ENCODE results near the gene ZSWIM5.
"Not testable (repeated sequence)": the region's sequence is repeated elsewhere in the genome, so short reads cannot be mapped to it uniquely, and the experiment has no call there.

Gene ZSWIM5

GRCh38 chr1:45014321-45015028, 191.9 kb downstream of the ZSWIM5 start:
- DNase-seq = peak; percentile 70
- in situ Hi-C loops (cut with HindIII; ENCODE audit: low pct_ligation_motif_present, low pct_unique_long_range_greater_than_20kb, low sequenced_read_pairs) = no loop called here

DNA sequence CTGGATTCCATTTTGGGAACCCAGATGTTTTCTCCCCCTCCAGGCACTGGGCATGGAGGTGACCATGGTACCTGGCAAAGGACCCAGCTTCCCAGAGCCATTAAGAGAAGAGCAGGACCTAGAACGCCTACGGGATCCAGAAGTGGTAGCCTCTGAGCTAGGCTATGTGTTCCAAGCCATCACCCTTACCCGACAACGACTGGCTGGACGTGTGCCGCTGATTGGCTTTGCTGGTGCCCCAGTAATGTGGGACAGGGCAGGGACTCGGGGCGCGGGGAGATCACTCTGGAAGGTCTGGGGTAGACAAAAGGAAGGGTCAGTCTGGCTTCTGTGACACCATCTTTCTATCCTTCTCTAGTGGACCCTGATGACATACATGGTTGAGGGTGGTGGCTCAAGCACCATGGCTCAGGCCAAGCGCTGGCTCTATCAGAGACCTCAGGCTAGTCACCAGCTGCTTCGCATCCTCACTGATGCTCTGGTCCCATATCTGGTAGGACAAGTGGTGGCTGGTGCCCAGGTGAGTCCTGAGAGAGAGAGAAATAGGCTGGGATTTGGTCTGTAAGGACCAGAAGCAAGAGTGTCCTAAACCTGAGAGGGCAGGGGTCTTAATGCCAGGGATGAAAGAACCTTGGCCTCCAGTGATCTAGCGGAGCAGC, 192.7 kb downstream of the ZSWIM5 start:
- in situ Hi-C loops (cut with HindIII; ENCODE audit: low pct_ligation_motif_present, low pct_unique_long_range_greater_than_20kb, low sequenced_read_pairs) = no loop called here
- no peak for DNase-seq

GRCh38 chr1:45012639-45013278, 193.6 kb downstream of the ZSWIM5 start:
- peak; percentile 56 for DNase-seq
- in situ Hi-C loops (cut with HindIII; ENCODE audit: low pct_ligation_motif_present, low pct_unique_long_range_greater_than_20kb, low sequenced_read_pairs) = no loop called here

DNA sequence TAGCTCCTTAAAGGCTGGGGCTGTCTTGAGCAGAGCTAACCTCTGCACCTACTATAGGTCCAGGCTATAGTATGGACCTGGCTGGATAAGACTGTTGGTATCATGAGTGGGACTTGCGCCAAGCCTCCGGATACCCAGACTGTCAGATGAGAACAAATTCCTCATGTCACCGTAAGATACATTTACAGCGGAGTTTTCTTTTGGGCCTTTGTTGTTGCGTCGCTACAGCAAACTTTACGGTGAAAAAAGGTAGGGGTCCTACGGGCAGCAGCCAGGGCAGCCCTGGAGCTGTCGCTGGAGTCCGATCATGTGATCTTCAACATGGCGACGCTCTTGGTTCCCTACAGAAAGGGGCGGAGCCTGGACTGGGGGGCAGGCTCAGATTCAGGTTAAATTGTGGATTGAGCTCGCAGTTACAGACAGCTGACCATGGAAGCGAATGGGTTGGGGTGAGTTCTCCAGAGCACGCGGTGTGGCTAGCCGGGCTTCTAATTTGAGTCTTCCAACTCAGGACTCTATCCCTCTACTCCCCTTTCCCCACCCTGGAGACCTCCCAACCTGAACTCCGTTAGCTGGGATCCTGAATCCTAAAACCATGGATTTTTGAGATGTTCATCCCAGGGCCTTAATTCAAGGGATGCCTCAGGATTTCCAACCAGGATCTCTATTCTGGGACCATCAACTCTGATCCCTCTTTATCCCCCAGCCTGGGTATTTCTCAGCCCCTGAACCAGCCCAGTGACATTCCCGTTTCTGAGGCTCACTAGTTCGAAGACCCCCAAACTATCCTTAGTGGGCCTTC, 194.4 kb downstream of the ZSWIM5 start, which contains the start of gene UROD:
TSS of gene UROD (plus strand) at position 418 of the 802 bp plus-strand sequence. CDS start at position 430, 12 bp downstream.
- peak; percentile 94 for DNase-seq
- in situ Hi-C loops (cut with HindIII; ENCODE audit: low pct_ligation_motif_present, low pct_unique_long_range_greater_than_20kb, low sequenced_read_pairs) = no loop called here

DNA sequence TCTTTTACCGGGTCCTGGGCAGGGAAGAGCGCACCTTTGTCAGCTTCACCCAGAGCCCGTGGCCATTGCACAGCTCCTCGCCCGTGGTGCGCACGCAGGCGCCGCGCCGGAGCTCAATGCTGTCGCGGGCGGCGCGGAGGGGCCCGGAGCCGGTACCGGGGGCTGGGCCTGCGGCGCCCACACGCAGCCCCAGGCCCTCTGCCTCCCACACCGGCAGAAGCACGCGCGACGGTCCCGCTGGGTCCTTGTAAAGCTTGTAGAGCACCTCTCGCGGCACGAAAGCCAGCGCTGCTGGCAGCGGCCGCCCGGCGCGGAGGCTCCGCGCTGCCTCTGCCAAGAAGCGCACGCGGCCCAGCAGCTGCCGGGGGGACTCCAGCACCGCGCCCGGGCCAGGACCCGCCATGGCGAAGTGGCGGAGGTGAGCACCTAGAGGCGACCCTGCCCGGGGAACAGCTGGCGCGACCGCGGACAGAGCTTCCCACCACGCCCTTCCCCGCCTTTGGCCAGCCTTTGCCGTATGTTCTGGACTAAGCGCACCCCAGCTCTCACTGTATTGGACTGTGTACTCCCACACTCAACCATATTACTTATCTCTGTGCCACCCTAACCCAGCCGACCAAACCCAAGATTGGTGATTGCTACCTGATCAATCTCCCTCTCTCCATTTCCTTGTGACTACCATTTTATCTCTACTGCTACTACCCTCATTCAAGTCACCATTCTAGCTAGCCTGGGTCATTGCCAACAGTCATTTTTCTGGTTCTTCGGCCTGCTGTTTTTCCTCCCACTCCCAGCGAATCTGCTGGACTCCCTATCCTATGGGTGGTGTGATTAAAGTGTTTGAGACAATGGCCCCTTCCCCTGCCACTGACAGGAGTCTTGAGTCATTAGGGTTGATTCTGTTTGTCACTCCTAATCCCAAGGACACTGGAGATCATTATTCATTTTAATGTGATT, 195.3 kb downstream of the ZSWIM5 start, which contains the start of gene HECTD3:
TSS of gene HECTD3 (minus strand) at position 470 of the 957 bp plus-strand sequence. CDS start at position 403, 67 bp downstream.
- in situ Hi-C loops (cut with HindIII; ENCODE audit: low pct_ligation_motif_present, low pct_unique_long_range_greater_than_20kb, low sequenced_read_pairs) = no loop called here

DNA sequence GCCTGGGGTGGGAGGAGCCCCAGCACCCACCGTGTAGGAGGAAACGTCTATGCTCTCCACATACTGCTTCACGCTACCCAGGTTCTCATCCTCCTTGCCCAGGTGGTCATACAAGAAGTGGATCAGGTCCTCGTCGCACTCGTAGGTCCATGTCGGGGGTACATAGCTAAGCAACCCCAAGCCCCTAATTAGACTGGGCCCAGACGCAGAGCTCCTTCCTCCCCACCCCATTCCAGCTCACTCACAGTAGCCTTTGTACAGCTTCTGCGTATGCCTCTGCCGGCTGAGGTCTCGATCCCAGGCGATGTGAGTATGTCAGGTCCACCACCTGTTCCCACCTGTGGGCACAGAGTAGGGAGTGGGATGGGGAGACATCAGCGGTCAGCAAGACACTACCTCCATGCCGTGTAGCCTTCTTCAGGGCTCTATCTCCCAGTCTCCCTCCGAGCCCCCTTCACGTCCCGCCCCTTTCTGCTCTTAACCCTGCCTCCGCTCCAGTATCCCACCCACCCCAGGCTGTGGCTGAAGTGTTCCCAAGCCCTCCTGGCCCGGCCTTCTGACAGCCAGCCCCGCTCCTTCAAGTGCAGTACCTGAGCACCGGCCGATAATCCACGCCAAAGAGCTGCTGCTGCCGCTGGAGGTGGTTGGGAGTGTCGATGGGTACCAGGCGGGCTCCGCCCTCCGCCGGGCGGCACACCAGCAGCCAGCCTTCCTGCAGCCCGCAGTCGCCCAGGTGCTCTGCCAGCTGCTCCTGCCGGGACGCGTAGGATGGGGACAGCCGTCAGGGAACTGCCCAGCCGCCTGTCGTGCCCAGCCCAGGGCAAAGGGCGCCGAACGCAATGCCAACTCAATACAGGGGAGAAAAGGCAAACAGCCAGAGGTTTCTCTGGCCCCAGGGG, 196.2 kb downstream of the ZSWIM5 start:
- peak; percentile 5 for DNase-seq
- in situ Hi-C loops (cut with HindIII; ENCODE audit: low pct_ligation_motif_present, low pct_unique_long_range_greater_than_20kb, low sequenced_read_pairs) = no loop called here

More for the DNA sequence above, 195.3 kb downstream of the ZSWIM5 start, which contains the start of gene HECTD3:
- DNase-seq = peak; percentile 68

DNA sequence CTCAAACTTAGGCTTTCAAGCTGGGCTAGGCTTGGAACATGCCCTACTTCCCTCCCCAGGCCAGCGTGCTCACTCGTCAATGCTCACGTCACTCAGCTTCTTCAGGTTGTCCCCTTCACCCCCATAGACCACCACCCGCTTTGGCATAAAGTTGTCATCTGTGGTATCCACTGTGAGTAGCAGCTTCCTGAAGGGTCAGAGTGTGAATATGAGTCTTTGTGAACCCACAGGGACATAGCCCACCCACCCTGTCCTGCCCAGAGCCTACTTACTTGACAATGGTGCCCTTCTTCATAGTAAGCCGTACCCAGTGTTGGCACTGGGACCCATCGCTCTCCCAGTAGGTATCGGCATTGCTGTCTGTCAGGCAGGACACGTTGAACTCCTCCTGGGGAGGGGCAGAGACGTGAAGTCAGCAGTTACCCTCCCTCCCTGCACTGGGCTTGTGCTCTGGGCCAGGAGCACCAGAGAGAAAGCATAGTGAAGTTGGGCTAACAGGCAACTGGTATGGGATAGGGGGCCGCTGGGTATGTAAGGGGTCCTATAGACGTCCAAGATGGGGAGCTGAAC, 197.0 kb downstream of the ZSWIM5 start:
- in situ Hi-C loops (cut with HindIII; ENCODE audit: low pct_ligation_motif_present, low pct_unique_long_range_greater_than_20kb, low sequenced_read_pairs) = no loop called here

GRCh38 chr1:45008516-45008915, 197.9 kb downstream of the ZSWIM5 start:
- in situ Hi-C loops (cut with HindIII; ENCODE audit: low pct_ligation_motif_present, low pct_unique_long_range_greater_than_20kb, low sequenced_read_pairs) = no loop called here
- DNase-seq = no peak

More for the DNA sequence above, 197.0 kb downstream of the ZSWIM5 start:
- DNase-seq = no peak

- in situ Hi-C loops (cut with HindIII; ENCODE audit: low pct_ligation_motif_present, low pct_unique_long_range_greater_than_20kb, low sequenced_read_pairs) = no loop called here
- DNase-seq = no peak
Observed at GRCh38 chr1:45008076-45008475, 198.3 kb downstream of the ZSWIM5 start.

DNA sequence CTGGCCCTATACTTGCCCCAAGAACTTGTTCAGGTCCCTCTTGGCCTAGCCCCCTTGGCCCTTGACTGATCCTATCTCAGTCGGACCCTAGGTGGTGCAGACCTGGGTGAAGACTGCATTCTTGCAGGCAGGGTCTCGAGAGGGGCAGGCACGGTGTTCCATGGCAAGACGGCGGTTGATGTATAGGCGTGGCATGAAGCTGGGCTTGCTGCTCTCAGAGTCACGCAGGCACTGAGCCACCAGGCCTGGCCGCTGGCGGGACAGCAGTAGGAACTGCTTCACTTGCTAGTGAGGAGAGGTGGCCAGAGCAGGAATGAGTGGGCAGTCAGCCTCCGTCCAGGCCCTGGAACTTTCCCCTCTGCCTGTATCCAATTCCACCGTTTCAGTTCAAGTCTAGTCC, 199.1 kb downstream of the ZSWIM5 start:
- no peak for DNase-seq
- in situ Hi-C loops (cut with HindIII; ENCODE audit: low pct_ligation_motif_present, low pct_unique_long_range_greater_than_20kb, low sequenced_read_pairs) = no loop called here

GRCh38 chr1:45005761-45006160, 200.6 kb downstream of the ZSWIM5 start:
- no peak for DNase-seq
- in situ Hi-C loops (cut with HindIII; ENCODE audit: low pct_ligation_motif_present, low pct_unique_long_range_greater_than_20kb, low sequenced_read_pairs) = no loop called here

DNA sequence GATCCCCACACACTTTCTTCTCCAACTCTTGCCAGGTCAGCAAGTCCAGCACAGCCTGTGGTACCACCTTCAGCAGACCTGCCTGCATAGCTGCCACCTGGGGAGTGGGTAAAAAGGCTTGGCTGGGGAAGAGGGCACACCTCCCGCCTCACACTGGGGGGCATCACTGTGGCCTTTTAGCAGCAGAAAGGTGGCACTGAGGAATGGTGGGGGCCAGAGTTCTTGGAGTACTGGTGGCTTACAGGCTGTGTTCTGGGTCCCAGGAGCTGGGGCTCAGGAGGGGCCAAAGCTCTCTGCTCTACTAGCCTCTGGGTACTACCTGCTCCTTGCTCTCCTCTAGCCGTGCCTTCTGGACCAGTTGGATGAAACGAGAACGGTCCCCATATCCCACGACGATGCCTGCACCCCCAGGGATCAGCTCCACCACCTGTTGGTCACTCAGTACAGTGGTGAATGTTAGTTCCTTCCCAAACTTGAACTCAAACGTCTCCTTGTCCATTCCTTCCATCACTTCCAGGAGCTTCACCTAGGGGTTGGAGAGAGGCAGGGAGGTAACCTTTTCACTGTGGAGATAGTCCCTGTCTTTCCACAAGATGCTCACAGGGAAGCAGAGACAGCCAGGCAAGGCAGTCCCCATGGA, 202.0 kb downstream of the ZSWIM5 start:
- no peak for DNase-seq
- in situ Hi-C loops (cut with HindIII; ENCODE audit: low pct_ligation_motif_present, low pct_unique_long_range_greater_than_20kb, low sequenced_read_pairs) = no loop called here

GRCh38 chr1:45003741-45004140, 202.7 kb downstream of the ZSWIM5 start:
- in situ Hi-C loops (cut with HindIII; ENCODE audit: low pct_ligation_motif_present, low pct_unique_long_range_greater_than_20kb, low sequenced_read_pairs) = no loop called here
- no peak for DNase-seq

GRCh38 chr1:45002650-45003645, 203.5 kb downstream of the ZSWIM5 start:
- no peak for DNase-seq
- in situ Hi-C loops (cut with HindIII; ENCODE audit: low pct_ligation_motif_present, low pct_unique_long_range_greater_than_20kb, low sequenced_read_pairs) = no loop called here

GRCh38 chr1:45001576-45001975, 204.8 kb downstream of the ZSWIM5 start:
- DNase-seq; in situ Hi-C loops (cut with HindIII; ENCODE audit: low pct_ligation_motif_present, low pct_unique_long_range_greater_than_20kb, low sequenced_read_pairs): not testable (repeated sequence)
